SH-SY5Y (cell line): ENCODE data around the gene OPRD1.

ENCODE experiments used
- GATA2 ChIP-seq: IDR thresholded peaks from 2 replicates; pipeline ENCODE4 v1.6.1; 2011; ENCODE audit warnings: mild to moderate bottlenecking, low read depth, low read length
- GATA3 ChIP-seq: IDR thresholded peaks from 2 replicates; pipeline ENCODE4 v1.6.1; 2011; ENCODE audit warnings: low read depth, mild to moderate bottlenecking, low read length, moderate library complexity

GRCh38 chr1:28835237-28835650 is 23.3 kb downstream of the OPRD1 start:
- TF ChIP-seq GATA2: peak; percentile 53; the same call in 1 of the 2 replicates
- no peak for TF ChIP-seq GATA3
